WTC11 (cell line): ENCODE results near the gene BCAS3.

Experiments
- CTCF ChIP-seq: fragments of 200-600 bp; IDR thresholded peaks from 2 replicates; pipeline ENCODE4 v1.8.0; 2022; ENCODE audit warnings: antibody characterized with exemption
- ERG ChIP-seq: fragments of 250-450 bp; sonication (Bioruptor Pico); IDR thresholded peaks from 2 replicates; pipeline ENCODE4 v1.8.0; 2021; ENCODE audit warnings: mild to moderate bottlenecking
- JUN ChIP-seq: sonication (generic); formaldehyde crosslinking; IDR thresholded peaks from 2 replicates; pipeline ENCODE4 v1.8.0; 2023; ENCODE audit warnings: mild to moderate bottlenecking, missing genetic modification reagents
- NR2C2 ChIP-seq: sonication (generic); formaldehyde crosslinking; IDR thresholded peaks from 2 replicates; pipeline ENCODE4 v1.8.0; 2022; ENCODE audit warnings: mild to moderate bottlenecking, missing genetic modification reagents
- SP1 ChIP-seq: sonication (generic); formaldehyde crosslinking; conservative IDR thresholded peaks from 2 replicates; pipeline ENCODE4 v1.8.1; 2022; ENCODE audit warnings: missing genetic modification reagents
- ZNF232 ChIP-seq: sonication (generic); formaldehyde crosslinking; IDR thresholded peaks from 2 replicates; pipeline ENCODE4 v1.8.0; 2022; ENCODE audit warnings: mild to moderate bottlenecking, missing genetic modification reagents
- TF ChIP-seq, protein P1 (sequence below): sonication (generic); formaldehyde crosslinking; IDR thresholded peaks from 2 replicates; pipeline ENCODE4 v1.8.1; 2022; ENCODE audit warnings: mild to moderate bottlenecking, moderate library complexity, missing genetic modification reagents

- TF ChIP-seq JUN (CRISPR knock-in tag) (no peak), SP1 (no peak), CTCF (no peak), ERG (CRISPR knock-in tag) (no peak), NR2C2 (no peak), ZNF232 (no peak)
- TF ChIP-seq, protein P1, sequence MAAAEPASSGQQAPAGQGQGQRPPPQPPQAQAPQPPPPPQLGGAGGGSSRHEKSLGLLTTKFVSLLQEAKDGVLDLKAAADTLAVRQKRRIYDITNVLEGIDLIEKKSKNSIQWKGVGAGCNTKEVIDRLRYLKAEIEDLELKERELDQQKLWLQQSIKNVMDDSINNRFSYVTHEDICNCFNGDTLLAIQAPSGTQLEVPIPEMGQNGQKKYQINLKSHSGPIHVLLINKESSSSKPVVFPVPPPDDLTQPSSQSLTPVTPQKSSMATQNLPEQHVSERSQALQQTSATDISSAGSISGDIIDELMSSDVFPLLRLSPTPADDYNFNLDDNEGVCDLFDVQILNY (CRISPR knock-in tag) = no peak
Measured at GRCh38 chr17:61040666-61041065, 363.0 kb downstream of the BCAS3 start.
